ENCODE results near the gene CHMP6. TPM values are rescaled to one million over a fixed set of nuclear protein-coding genes. Genes with fewer than 3 reads are reported as not detected.
A peak's percentile ranks its signal among the peaks of the same experiment; 100 is the strongest.

The CHMP6 gene
- total and polyA plus RNA-seq, 8 donors = 5.4 to 117 (median 24.5) TPM

DNA sequence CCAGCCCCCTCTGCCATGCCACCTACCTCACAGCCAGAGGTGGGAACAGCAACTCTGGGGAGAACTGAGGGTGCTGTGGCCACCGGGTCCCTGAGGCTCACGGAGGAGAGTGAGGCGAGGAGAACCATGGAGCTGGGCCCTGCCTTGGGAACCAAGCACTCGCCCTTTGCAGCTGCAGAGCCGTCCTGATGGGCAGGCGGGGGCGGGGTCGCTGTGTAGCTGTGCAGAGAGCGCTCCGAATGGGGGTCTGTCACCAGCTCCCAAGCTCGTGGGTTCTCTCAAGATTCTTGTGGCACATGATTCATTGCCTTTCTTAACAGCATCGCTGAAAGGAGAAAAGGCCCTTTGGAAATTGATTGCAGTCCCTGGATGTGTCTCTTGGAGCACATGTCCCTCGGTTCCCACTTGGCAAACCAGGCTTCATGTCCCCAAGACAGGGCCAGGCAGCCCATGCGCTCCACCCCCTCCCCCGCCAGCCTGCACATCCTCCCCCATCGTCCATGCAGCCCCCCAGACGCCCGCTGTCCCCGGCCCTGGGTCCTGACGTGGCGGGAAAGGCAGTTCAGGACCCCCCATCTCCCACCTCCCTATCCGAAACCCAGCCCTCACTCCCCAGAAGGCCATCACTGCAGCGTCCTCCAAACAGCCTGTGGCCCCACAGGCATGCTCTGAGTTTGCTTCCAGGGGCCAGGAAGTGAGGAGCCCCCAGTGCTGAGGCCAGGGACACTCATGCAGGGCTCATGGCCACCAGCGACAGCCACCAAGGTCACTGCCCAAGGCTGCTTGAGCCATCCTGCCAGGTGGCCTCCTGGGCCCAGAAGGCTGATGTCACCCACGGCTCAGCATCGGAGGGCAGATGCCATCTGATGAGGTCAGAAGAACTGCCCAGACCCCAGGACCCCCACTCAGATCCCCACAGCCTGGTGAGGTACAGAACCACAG is 20.6 kb upstream of the CHMP6 start:
- no peak for TF ChIP-seq POLR2A (IDR thresholded peaks at IDR 0.05)
- TF ChIP-seq EP300 (IDR thresholded peaks at IDR 0.05) = no peak
- TF ChIP-seq, protein P1, sequence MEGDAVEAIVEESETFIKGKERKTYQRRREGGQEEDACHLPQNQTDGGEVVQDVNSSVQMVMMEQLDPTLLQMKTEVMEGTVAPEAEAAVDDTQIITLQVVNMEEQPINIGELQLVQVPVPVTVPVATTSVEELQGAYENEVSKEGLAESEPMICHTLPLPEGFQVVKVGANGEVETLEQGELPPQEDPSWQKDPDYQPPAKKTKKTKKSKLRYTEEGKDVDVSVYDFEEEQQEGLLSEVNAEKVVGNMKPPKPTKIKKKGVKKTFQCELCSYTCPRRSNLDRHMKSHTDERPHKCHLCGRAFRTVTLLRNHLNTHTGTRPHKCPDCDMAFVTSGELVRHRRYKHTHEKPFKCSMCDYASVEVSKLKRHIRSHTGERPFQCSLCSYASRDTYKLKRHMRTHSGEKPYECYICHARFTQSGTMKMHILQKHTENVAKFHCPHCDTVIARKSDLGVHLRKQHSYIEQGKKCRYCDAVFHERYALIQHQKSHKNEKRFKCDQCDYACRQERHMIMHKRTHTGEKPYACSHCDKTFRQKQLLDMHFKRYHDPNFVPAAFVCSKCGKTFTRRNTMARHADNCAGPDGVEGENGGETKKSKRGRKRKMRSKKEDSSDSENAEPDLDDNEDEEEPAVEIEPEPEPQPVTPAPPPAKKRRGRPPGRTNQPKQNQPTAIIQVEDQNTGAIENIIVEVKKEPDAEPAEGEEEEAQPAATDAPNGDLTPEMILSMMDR (IDR thresholded peaks at IDR 0.05) = peak in 1 of 7 experiments; percentile 1
- no peak for TF ChIP-seq POLR2AphosphoS5 (IDR thresholded peaks at IDR 0.05)
- intact Hi-C loops (cut with DNase I; ENCODE audit: low total_unique reads) = loop anchor here (10.0 kb wide), 1 partner anchor 106 kb away; no protein-coding TSS in a partner anchor
- no peak for DNase-seq
- Histone ChIP-seq H3K4me1 (peaks cover 17 to 36% (median 28%) of the 10 kb centered on the region in 4 donors), H3K4me3 (no peak overlapping the region), H3K36me3 (peaks cover 0 to 6% (median 2%) of the 10 kb centered on the region in 4 donors), H3K27me3 (peaks cover 0 to 39% (median 27%) of the 10 kb centered on the region in 3 donors), H3K27ac (no peak overlapping the region), H3K9me3 (no peaks in the 10 kb centered on the region)
- 45 to 61% (median 57%) methylated on average over 14 to 26 of the region's 26 CpGs for WGBS, 5 donors

DNA sequence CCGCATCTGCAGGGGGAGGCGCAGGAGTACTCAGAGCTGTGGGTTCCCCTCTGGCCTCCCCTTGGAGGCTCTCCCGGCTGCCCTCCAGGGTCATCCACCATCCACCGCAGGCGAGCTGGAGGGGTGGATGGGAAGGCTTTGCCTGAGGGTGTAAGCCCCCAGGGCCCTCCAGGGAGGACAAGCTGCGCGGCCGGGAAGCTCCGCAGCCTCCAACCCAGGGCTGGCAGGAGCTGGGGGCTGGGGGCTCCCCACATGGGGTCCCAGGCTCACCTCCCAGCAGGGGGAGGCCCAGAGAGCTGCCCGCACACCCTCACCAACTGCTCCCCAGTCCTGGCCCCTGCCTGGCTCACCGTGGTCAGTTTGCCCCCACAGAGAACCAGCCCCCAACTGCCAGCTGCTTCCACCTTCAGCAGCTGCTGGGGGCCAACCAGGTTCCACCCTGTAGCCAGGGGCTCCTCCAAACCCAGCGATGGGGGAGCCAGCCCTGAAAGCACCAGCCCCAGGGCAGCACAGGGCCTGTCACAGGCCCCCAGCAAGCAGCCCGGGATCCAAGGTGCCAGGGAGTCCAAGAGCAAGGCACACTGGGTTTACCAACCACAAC is 19.8 kb upstream of the CHMP6 start:
- no peak for DNase-seq
- intact Hi-C loops (cut with DNase I; ENCODE audit: low total_unique reads) = loop anchor here (10.0 kb wide), 1 partner anchor 107 kb away; no protein-coding TSS in a partner anchor
- Histone ChIP-seq H3K27me3 (peaks cover 0 to 39% (median 27%) of the 10 kb centered on the region in 3 donors), H3K9me3 (no peaks in the 10 kb centered on the region), H3K27ac (no peak overlapping the region), H3K4me3 (no peak overlapping the region), H3K36me3 (no peaks in the 10 kb centered on the region), H3K4me1 (peaks cover 17 to 36% (median 28%) of the 10 kb centered on the region in 4 donors)
- 78 to 83% (median 80%) methylated on average over 9 to 13 of the region's 13 CpGs; no CpG with 5 or more reads in 1 of the 5 donors for WGBS, 5 donors
- TF ChIP-seq EP300 (IDR thresholded peaks at IDR 0.05) = no peak
- no peak for TF ChIP-seq POLR2AphosphoS5 (IDR thresholded peaks at IDR 0.05)
- TF ChIP-seq, protein P1 (IDR thresholded peaks at IDR 0.05) = no peak
- TF ChIP-seq POLR2A (IDR thresholded peaks at IDR 0.05) = no peak

DNA sequence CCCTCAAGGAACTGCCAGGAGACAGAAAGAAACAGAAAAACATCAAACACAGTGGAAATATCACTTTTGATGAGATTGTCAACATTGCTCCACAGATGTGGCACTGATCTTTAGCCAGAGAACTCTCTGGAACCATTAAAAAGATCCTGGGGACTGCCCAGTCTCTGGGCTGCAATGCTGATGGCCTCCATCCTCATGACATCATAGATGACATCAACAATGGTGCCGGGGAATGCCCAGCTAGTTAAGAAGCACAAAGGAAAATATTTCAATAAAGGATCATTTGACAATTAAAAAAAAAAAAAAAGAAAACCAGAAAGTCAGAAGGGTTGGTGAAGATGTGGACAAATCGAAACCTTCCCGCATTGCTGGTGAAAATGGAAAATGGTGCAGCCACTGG is 14.9 kb upstream of the CHMP6 start:
- Histone ChIP-seq H3K9me3 (no peaks in the 10 kb centered on the region), H3K4me3 (no peak overlapping the region), H3K27ac (no peak overlapping the region), H3K27me3 (peaks cover 0 to 37% (median 23%) of the 10 kb centered on the region in 3 donors), H3K4me1 (peaks cover 7 to 14% (median 10%) of the 10 kb centered on the region in 4 donors), H3K36me3 (no peaks in the 10 kb centered on the region)
- intact Hi-C loops (cut with DNase I; ENCODE audit: low total_unique reads) = loop anchor here (10.0 kb wide), 1 partner anchor 112 kb away; no protein-coding TSS in a partner anchor
- no peak for DNase-seq
- TF ChIP-seq POLR2A (IDR thresholded peaks at IDR 0.05) (no peak), POLR2AphosphoS5 (IDR thresholded peaks at IDR 0.05) (no peak), EP300 (IDR thresholded peaks at IDR 0.05) (no peak)
- TF ChIP-seq, protein P1 (IDR thresholded peaks at IDR 0.05) = no peak
- WGBS, 5 donors = 68 to 90% (median 84%) methylated on average over 3 of the region's 3 CpGs

DNA sequence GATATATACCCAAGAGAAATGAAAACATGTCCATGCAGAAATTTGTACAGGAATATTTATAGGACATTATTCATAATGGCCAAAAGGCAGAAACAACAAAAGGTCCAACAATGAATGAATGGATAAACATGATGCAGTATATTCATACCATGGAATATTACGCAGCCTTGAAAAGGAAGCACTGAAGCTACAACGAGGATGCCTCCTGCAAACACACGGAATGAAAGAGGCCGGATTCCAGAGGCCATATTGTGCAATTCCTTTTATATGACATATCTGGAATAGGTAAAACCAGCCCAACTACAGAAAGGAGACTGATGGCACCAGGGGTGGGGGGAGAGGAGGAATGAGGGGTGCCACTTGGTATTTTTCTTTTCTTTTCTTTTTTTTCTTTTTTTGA is 14.5 kb upstream of the CHMP6 start:
- Histone ChIP-seq H3K27me3 (peaks cover 0 to 37% (median 23%) of the 10 kb centered on the region in 3 donors), H3K27ac (no peak overlapping the region), H3K36me3 (no peaks in the 10 kb centered on the region), H3K4me1 (peaks cover 7 to 15% (median 13%) of the 10 kb centered on the region in 4 donors), H3K9me3 (no peaks in the 10 kb centered on the region), H3K4me3 (no peak overlapping the region)
- intact Hi-C loops (cut with DNase I; ENCODE audit: low total_unique reads) = loop anchor here (10.0 kb wide), 1 partner anchor 112 kb away; no protein-coding TSS in a partner anchor
- DNase-seq = no peak
- no peak for TF ChIP-seq POLR2AphosphoS5 (IDR thresholded peaks at IDR 0.05)
- TF ChIP-seq, protein P1 (IDR thresholded peaks at IDR 0.05) = no peak
- WGBS, 5 donors = 82 to 93% (median 89%) methylated on average over 4 of the region's 4 CpGs
